PC-3 (cell line): Measurements from ENCODE around the gene PPP4R4. TPM values are rescaled to one million over a fixed set of nuclear protein-coding genes. Genes with fewer than 3 reads are reported as not detected.

Experiments
- ATAC-seq: fragments of 200-7000 bp; cut with Tn5 transposase; 2 replicates; pipeline ENCODE4 v1.9.1; 2020; ENCODE audit warnings: mild to moderate bottlenecking, moderate library complexity
- BruUV-seq: library from RNA; stranded (reverse); fragments of 400-500 nt; replicated peaks from 2 replicates; lab custom pipeline; 2021; lab: Mats Ljungman, UMichigan
- CTCF ChIA-PET: fragments of 300-600 bp; sonication (Branson Sonifier 250); formaldehyde crosslinking; loops from one replicate; lab custom pipeline; 2022; ENCODE audit warnings: antibody characterized with exemption; lab: Charles Lee
- POLR2A ChIA-PET: fragments of 300-600 bp; sonication (Branson Sonifier 250); formaldehyde crosslinking; loops from one replicate; lab custom pipeline; 2022; ENCODE audit warnings: antibody characterized with exemption; ENCODE audit not compliant: unreplicated experiment; lab: Charles Lee
- DNase-seq: peaks from one replicate; pipeline ENCODE4 v3.0.0-alpha.2; 2015
- H2AFZ ChIP-seq: fragments of 300-600 bp; sonication (generic); 2 replicates; pipeline ENCODE4 v1.6.0; 2016; ENCODE audit warnings: antibody characterized with exemption, low read length
- H3F3A ChIP-seq: fragments of 300-600 bp; sonication (generic); one replicate; pipeline ENCODE4 v1.6.0; 2017; ENCODE audit warnings: antibody characterized with exemption, low read length, control low read depth, mild to moderate bottlenecking; ENCODE audit not compliant: unreplicated experiment
- H3K27ac ChIP-seq: fragments of 300-600 bp; sonication (generic); 2 replicates; pipeline ENCODE4 v1.5.1; 2016; ENCODE audit warnings: mild to moderate bottlenecking, low read length
- H3K27me3 ChIP-seq: fragments of 300-600 bp; sonication (generic); 2 replicates; pipeline ENCODE4 v1.6.1; 2016; ENCODE audit warnings: low read length, mixed read lengths
- H3K36me3 ChIP-seq: fragments of 300-600 bp; sonication (generic); 2 replicates; pipeline ENCODE4 v1.6.1; 2016; ENCODE audit warnings: low read depth, mixed run types, low read length, mixed read lengths
- H3K4me1 ChIP-seq: fragments of 300-600 bp; sonication (generic); 2 replicates; pipeline ENCODE4 v1.5.1; 2016; ENCODE audit warnings: low read length; ENCODE audit not compliant: insufficient read depth
- H3K4me2 ChIP-seq: fragments of 300-600 bp; sonication (generic); 2 replicates; pipeline ENCODE4 v1.6.0; 2016; ENCODE audit warnings: low read length
- H3K4me3 ChIP-seq: fragments of 300-600 bp; sonication (generic); 2 replicates; pipeline ENCODE4 v1.5.1; 2016; ENCODE audit warnings: mild to moderate bottlenecking, low read length, mixed read lengths
- H3K79me2 ChIP-seq: fragments of 300-600 bp; sonication (generic); 2 replicates; pipeline ENCODE4 v1.6.1; 2017; ENCODE audit warnings: low read length, mixed read lengths
- H3K9ac ChIP-seq: fragments of 300-600 bp; sonication (generic); 2 replicates; pipeline ENCODE4 v1.6.0; 2016; ENCODE audit warnings: mild to moderate bottlenecking, low read length
- H3K9me2 ChIP-seq: fragments of 300-600 bp; sonication (generic); replicated peaks from 2 replicates; pipeline ENCODE4 v1.6.1; 2016; ENCODE audit warnings: mixed run types, low read length, mixed read lengths
- H3K9me3 ChIP-seq: fragments of 300-600 bp; sonication (generic); 2 replicates; pipeline ENCODE4 v1.6.1; 2016; ENCODE audit warnings: low read length, mixed read lengths
- H4K20me1 ChIP-seq: fragments of 300-600 bp; sonication (generic); 2 replicates; pipeline ENCODE4 v1.6.1; 2016; ENCODE audit warnings: low read length, mixed read lengths
- EZH2 ChIP-seq: fragments of 300-600 bp; sonication (generic); IDR thresholded peaks from one replicate; pipeline ENCODE4 v1.6.1; 2017; ENCODE audit warnings: antibody characterized with exemption, mild to moderate bottlenecking, low read length; ENCODE audit not compliant: unreplicated experiment
- EZH2phosphoT487 ChIP-seq: fragments of 300-600 bp; sonication (generic); IDR thresholded peaks from 2 replicates; pipeline ENCODE4 v1.6.1; 2018; ENCODE audit warnings: mild to moderate bottlenecking, antibody characterized with exemption, low read length, borderline replicate concordance
- intact Hi-C: fragments of 100-400 bp; cut with micrococcal nuclease; formaldehyde crosslinking; loops from 2 replicates; pipeline ENCODE4 v1.9.0; 2023
- total RNA-seq: library from RNA; depleted of rRNA; stranded (reverse); fragments of >200 nt; gene quantifications from 2 replicates; pipeline ENCODE4 v1.2.3, GENCODE V29; 2014
- TF ChIP-seq, protein P1 (sequence below): fragments of 300-600 bp; sonication (generic); conservative IDR thresholded peaks from 2 replicates; pipeline ENCODE4 v1.5.1; 2017; ENCODE audit warnings: antibody characterized with exemption, low read depth, mild to moderate bottlenecking, low read length

Gene PPP4R4
- total RNA-seq, 1 experiment from 2014 or later = 0.11 TPM

- Histone ChIP-seq H3K4me1 (no peaks in the 10 kb centered on the region), H3K9me2 (no peaks in the 10 kb centered on the region), H3K27ac (no peak overlapping the region), H3K4me3 (no peak overlapping the region), H3K9me3 (no peaks in the 10 kb centered on the region), H4K20me1 (peaks cover 8% of the 10 kb centered on the region; the same call in 1 of the 2 replicates), H2AFZ (no peak overlapping the region), H3F3A (no peaks in the 10 kb centered on the region), H3K4me2 (no peak overlapping the region), H3K79me2 (no peaks in the 10 kb centered on the region), H3K9ac (no peak overlapping the region), H3K27me3 (peaks cover 54% of the 10 kb centered on the region), H3K36me3 (no peaks in the 10 kb centered on the region)
- no TSS peak for BruUV-seq
- DNase-seq (no peak), ATAC-seq (no peak)
- TF ChIP-seq, protein P1, sequence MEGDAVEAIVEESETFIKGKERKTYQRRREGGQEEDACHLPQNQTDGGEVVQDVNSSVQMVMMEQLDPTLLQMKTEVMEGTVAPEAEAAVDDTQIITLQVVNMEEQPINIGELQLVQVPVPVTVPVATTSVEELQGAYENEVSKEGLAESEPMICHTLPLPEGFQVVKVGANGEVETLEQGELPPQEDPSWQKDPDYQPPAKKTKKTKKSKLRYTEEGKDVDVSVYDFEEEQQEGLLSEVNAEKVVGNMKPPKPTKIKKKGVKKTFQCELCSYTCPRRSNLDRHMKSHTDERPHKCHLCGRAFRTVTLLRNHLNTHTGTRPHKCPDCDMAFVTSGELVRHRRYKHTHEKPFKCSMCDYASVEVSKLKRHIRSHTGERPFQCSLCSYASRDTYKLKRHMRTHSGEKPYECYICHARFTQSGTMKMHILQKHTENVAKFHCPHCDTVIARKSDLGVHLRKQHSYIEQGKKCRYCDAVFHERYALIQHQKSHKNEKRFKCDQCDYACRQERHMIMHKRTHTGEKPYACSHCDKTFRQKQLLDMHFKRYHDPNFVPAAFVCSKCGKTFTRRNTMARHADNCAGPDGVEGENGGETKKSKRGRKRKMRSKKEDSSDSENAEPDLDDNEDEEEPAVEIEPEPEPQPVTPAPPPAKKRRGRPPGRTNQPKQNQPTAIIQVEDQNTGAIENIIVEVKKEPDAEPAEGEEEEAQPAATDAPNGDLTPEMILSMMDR = no peak
- TF ChIP-seq EZH2 (no peak), EZH2phosphoT487 (no peak)
- ChIA-PET CTCF (no interaction called here), POLR2A (no interaction called here)
- intact Hi-C loops = no loop called here
These were observed 5.1 kb downstream of the PPP4R4 start for GRCh38 chr14:94179244-94179643.

GRCh38 chr14:94180655-94181271 is 6.6 kb downstream of the PPP4R4 start:
- H3K9me2 ChIP-seq = no peaks in the 10 kb centered on the region
- H3K79me2 ChIP-seq = no peaks in the 10 kb centered on the region
- intact Hi-C loops = loop anchor here (2.0 to 5.0 kb wide), 2 partner anchors 44 to 523 kb away; no protein-coding TSS in a partner anchor
- CTCF ChIA-PET = interaction anchor here (0.6 kb wide), 1 partner anchor 243 kb away, joined by 5 read pairs; no protein-coding TSS in a partner anchor
- H2AFZ ChIP-seq = no peak overlapping the region
- no peak for ATAC-seq
- TF ChIP-seq, protein P1 = peak; percentile 73
- no peak for TF ChIP-seq EZH2phosphoT487
- BruUV-seq = no TSS peak
- H3K36me3 ChIP-seq = no peaks in the 10 kb centered on the region
- H3F3A ChIP-seq = no peaks in the 10 kb centered on the region
- H3K4me2 ChIP-seq = peak overlapping the region; percentile 11; the same call in 1 of the 2 replicates
- H3K27ac ChIP-seq = no peak overlapping the region
- POLR2A ChIA-PET = no interaction called here
- DNase-seq = peak; percentile 58
- no peaks in the 10 kb centered on the region for H3K4me1 ChIP-seq
- no peak overlapping the region for H3K4me3 ChIP-seq
- H4K20me1 ChIP-seq = peaks cover 7% of the 10 kb centered on the region; the same call in 1 of the 2 replicates
- H3K27me3 ChIP-seq = peaks cover 39% of the 10 kb centered on the region
- no peak overlapping the region for H3K9ac ChIP-seq
- no peaks in the 10 kb centered on the region for H3K9me3 ChIP-seq

- H3K4me2 ChIP-seq = no peak overlapping the region
- TF ChIP-seq EZH2phosphoT487 (no peak), EZH2 (no peak)
- TF ChIP-seq, protein P1 = no peak
- ATAC-seq = no peak
- H3K9ac ChIP-seq = no peak overlapping the region
- no peaks in the 10 kb centered on the region for H3K4me1 ChIP-seq
- no peaks in the 10 kb centered on the region for H4K20me1 ChIP-seq
- H3K27ac ChIP-seq = no peak overlapping the region
- intact Hi-C loops = loop anchor here (2.0 to 5.0 kb wide), 2 partner anchors 45 to 525 kb away; no protein-coding TSS in a partner anchor
- no peaks in the 10 kb centered on the region for H3K9me2 ChIP-seq
- BruUV-seq = no TSS peak
- H3K27me3 ChIP-seq = peaks cover 34% of the 10 kb centered on the region
- H3F3A ChIP-seq = no peaks in the 10 kb centered on the region
- H3K4me3 ChIP-seq = no peak overlapping the region
- no peaks in the 10 kb centered on the region for H3K9me3 ChIP-seq
- no peak overlapping the region for H2AFZ ChIP-seq
- DNase-seq = no peak
- H3K36me3 ChIP-seq = no peaks in the 10 kb centered on the region
- ChIA-PET CTCF (no interaction called here), POLR2A (no interaction called here)
- H3K79me2 ChIP-seq = no peaks in the 10 kb centered on the region
These were observed 7.7 kb downstream of the PPP4R4 start for GRCh38 chr14:94181835-94182234.
